BLaER1 treated with 17β-estradiol and CSF1 and Interleukin-3, amounts not matched to agents 10 nM and 100 nM (cell line): ENCODE data around the gene DSC2.

ENCODE experiments used
- H3K27ac ChIP-seq, 11 experiments: shearing (Covaris generic); formaldehyde crosslinking; 2 replicates each; pipeline ENCODE4 v1.8.1; 2022
- H3K27me3 ChIP-seq, 11 experiments: shearing (Covaris generic); formaldehyde crosslinking; 2 replicates each; pipeline ENCODE4 v1.8.1; 2022
- H3K36me3 ChIP-seq, 11 experiments: shearing (Covaris generic); formaldehyde crosslinking; 2 replicates each; pipeline ENCODE4 v1.8.1; 2022
- H3K4me1 ChIP-seq, 10 experiments: shearing (Covaris generic); formaldehyde crosslinking; 2 replicates each; pipeline ENCODE4 v1.8.1; 2022
- H3K4me2 ChIP-seq, 11 experiments: shearing (Covaris generic); formaldehyde crosslinking; 2 replicates each; pipeline ENCODE4 v1.8.1; 2022
- H3K4me3 ChIP-seq, 10 experiments: shearing (Covaris generic); formaldehyde crosslinking; 2 replicates each; pipeline ENCODE4 v1.8.1; 2022
- H3K9ac ChIP-seq, 11 experiments: shearing (Covaris generic); formaldehyde crosslinking; 2 replicates each; pipeline ENCODE4 v1.8.1; 2022
- H3K9me3 ChIP-seq, 11 experiments: shearing (Covaris generic); formaldehyde crosslinking; replicated peaks in 1 of 11; 2 replicates each; pipeline ENCODE4 v1.8.1; 2022
- H4K20me1 ChIP-seq, 11 experiments: shearing (Covaris generic); formaldehyde crosslinking; 2 replicates each; pipeline ENCODE4 v1.8.1; 2022
- Cebpa-rat ChIP-seq, 11 experiments: shearing (Covaris generic); IDR thresholded peaks; 2 replicates each; pipeline ENCODE4 v1.8.1; 2022

Gene DSC2

GRCh38 chr18:31099450-31100230, 2.6 kb downstream of the DSC2 start:
- Histone ChIP-seq H3K4me3 (no peak overlapping the region), H4K20me1 (no peaks in the 10 kb centered on the region), H3K4me2 (no peak overlapping the region), H3K9ac (no peak overlapping the region), H3K4me1 (no peaks in the 10 kb centered on the region), H3K9me3 (peaks cover 13 to 25% (median 16%) of the 10 kb centered on the region in 11 experiments; a peak in 20 of 22 replicates), H3K36me3 (no peaks in the 10 kb centered on the region), H3K27ac (no peak overlapping the region), H3K27me3 (no peaks in the 10 kb centered on the region)
- TF ChIP-seq Cebpa-rat (IDR thresholded peaks at IDR 0.05): no peak

GRCh38 chr18:31098878-31099277, 3.3 kb downstream of the DSC2 start:
- H3K4me1 ChIP-seq: no peaks in the 10 kb centered on the region
- H3K36me3 ChIP-seq: no peaks in the 10 kb centered on the region
- H3K4me2 ChIP-seq: no peak overlapping the region
- H3K4me3 ChIP-seq: no peak overlapping the region
- no peaks in the 10 kb centered on the region for H3K27me3 ChIP-seq
- no peak for TF ChIP-seq Cebpa-rat (IDR thresholded peaks at IDR 0.05)
- H3K27ac ChIP-seq: no peak overlapping the region
- peaks cover 13 to 25% (median 16%) of the 10 kb centered on the region in 11 experiments; a peak in 20 of 22 replicates for H3K9me3 ChIP-seq
- no peaks in the 10 kb centered on the region for H4K20me1 ChIP-seq
- no peak overlapping the region for H3K9ac ChIP-seq

DNA sequence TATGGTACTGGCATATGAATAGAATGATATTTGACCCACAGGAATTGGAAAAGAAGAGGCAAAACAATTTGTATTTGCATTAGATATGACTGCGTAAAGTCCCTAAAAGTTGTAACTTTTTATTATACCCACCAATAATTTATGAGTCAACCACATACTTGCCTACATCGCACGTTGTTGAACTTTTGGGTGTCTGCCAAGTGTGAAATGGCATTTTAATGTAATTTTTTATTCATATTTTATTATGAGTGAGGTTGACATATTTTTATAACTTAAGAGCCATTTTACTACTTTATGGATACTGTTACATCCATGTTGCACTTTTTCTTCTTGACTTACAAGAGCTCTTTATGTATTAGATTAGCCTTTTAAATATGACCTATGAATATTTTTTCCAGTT, 4.6 kb downstream of the DSC2 start:
- no peak overlapping the region for H3K4me2 ChIP-seq

GRCh38 chr18:31093880-31094279, 8.3 kb downstream of the DSC2 start:
- Histone ChIP-seq H3K4me2 (no peak overlapping the region), H3K9ac (no peak overlapping the region), H3K27ac (no peak overlapping the region), H4K20me1 (no peaks in the 10 kb centered on the region), H3K27me3 (no peaks in the 10 kb centered on the region), H3K4me1 (no peaks in the 10 kb centered on the region), H3K4me3 (no peak overlapping the region), H3K36me3 (no peaks in the 10 kb centered on the region), H3K9me3 (no peaks in the 10 kb centered on the region)
- TF ChIP-seq Cebpa-rat (IDR thresholded peaks at IDR 0.05): no peak

More for the DNA sequence above, 4.6 kb downstream of the DSC2 start:
- H4K20me1 ChIP-seq: no peaks in the 10 kb centered on the region
- H3K27ac ChIP-seq: no peak overlapping the region
- H3K4me3 ChIP-seq: no peak overlapping the region
- peaks cover 13 to 25% (median 16%) of the 10 kb centered on the region in 11 experiments; a peak in 20 of 22 replicates for H3K9me3 ChIP-seq
- H3K4me1 ChIP-seq: no peaks in the 10 kb centered on the region
- H3K9ac ChIP-seq: no peak overlapping the region
- H3K27me3 ChIP-seq: no peaks in the 10 kb centered on the region
- no peak for TF ChIP-seq Cebpa-rat (IDR thresholded peaks at IDR 0.05)
- no peaks in the 10 kb centered on the region for H3K36me3 ChIP-seq

DNA sequence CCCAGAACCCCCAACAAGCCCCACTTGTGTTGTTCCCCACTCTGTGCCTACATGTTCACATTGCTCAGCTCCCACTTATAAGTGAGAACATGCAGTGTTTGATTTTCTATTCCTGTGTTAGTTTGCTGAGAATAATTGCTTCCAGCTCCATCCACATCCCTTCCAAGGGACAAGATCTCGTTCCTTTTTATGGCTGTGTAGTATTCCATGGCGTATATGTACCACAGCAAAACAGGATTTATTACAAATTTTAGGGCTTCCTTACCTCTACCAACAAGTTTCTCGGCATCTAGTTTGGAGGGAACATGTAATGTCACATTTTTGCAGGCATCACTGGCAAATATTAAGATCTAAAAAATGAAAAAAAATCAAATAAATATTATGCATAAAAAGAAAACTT, 8.9 kb downstream of the DSC2 start:
- Histone ChIP-seq H3K27me3 (no peaks in the 10 kb centered on the region), H3K27ac (no peak overlapping the region), H4K20me1 (no peaks in the 10 kb centered on the region), H3K4me2 (no peak overlapping the region), H3K4me1 (no peaks in the 10 kb centered on the region), H3K9me3 (no peaks in the 10 kb centered on the region), H3K4me3 (no peak overlapping the region), H3K36me3 (no peaks in the 10 kb centered on the region), H3K9ac (no peak overlapping the region)
- no peak for TF ChIP-seq Cebpa-rat (IDR thresholded peaks at IDR 0.05)

DNA sequence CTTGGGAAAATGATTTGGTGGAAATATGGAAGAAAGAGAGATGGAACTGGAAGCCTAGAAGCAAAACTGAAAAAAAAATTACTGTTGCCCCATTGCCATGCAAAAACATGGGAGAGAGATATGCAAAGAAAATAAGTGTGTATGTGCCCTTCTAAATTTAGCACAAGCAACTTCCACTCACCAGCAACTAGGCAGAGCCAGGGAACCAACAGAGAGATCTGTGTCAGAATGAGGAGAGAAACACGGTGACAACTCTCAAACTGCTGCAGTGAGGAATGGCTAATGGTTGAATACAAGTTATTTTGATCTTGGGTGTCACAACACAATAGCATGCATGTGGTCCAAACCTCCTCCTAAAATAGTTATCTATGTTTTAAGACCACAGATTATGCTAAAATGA, 10.9 kb downstream of the DSC2 start:
- no peak overlapping the region for H3K27ac ChIP-seq
- H4K20me1 ChIP-seq: no peaks in the 10 kb centered on the region
- no peak for TF ChIP-seq Cebpa-rat (IDR thresholded peaks at IDR 0.05)
- H3K36me3 ChIP-seq: no peaks in the 10 kb centered on the region
- no peaks in the 10 kb centered on the region for H3K4me1 ChIP-seq
- no peaks in the 10 kb centered on the region for H3K27me3 ChIP-seq
- H3K9me3 ChIP-seq: no peaks in the 10 kb centered on the region
- no peak overlapping the region for H3K9ac ChIP-seq
- no peak overlapping the region for H3K4me2 ChIP-seq
- no peak overlapping the region for H3K4me3 ChIP-seq

GRCh38 chr18:31088532-31088931, 13.7 kb downstream of the DSC2 start:
- H4K20me1 ChIP-seq: no peaks in the 10 kb centered on the region
- no peak overlapping the region for H3K4me3 ChIP-seq
- H3K4me1 ChIP-seq: no peaks in the 10 kb centered on the region
- TF ChIP-seq Cebpa-rat (IDR thresholded peaks at IDR 0.05): no peak
- no peaks in the 10 kb centered on the region for H3K9me3 ChIP-seq
- no peak overlapping the region for H3K27ac ChIP-seq
- H3K9ac ChIP-seq: no peak overlapping the region
- no peaks in the 10 kb centered on the region for H3K27me3 ChIP-seq
- H3K4me2 ChIP-seq: no peak overlapping the region
- H3K36me3 ChIP-seq: no peaks in the 10 kb centered on the region

GRCh38 chr18:31079973-31080372, 22.2 kb downstream of the DSC2 start:
- no peak for TF ChIP-seq Cebpa-rat (IDR thresholded peaks at IDR 0.05)
- Histone ChIP-seq H3K4me2 (no peak overlapping the region), H4K20me1 (no peaks in the 10 kb centered on the region), H3K4me3 (no peak overlapping the region), H3K9ac (no peak overlapping the region), H3K36me3 (no peaks in the 10 kb centered on the region), H3K4me1 (peaks cover 0 to 15% (median 0%) of the 10 kb centered on the region in 10 experiments; a peak in 3 of 20 replicates), H3K27ac (no peak overlapping the region), H3K27me3 (no peaks in the 10 kb centered on the region), H3K9me3 (no peaks in the 10 kb centered on the region)

GRCh38 chr18:31077878-31078277, 24.3 kb downstream of the DSC2 start:
- Histone ChIP-seq H3K9ac (no peak overlapping the region), H3K9me3 (no peaks in the 10 kb centered on the region), H3K4me3 (no peak overlapping the region), H3K27ac (no peak overlapping the region), H4K20me1 (no peaks in the 10 kb centered on the region), H3K4me1 (peaks cover 0 to 15% (median 0%) of the 10 kb centered on the region in 10 experiments; a peak in 3 of 20 replicates), H3K36me3 (no peaks in the 10 kb centered on the region), H3K4me2 (no peak overlapping the region), H3K27me3 (no peaks in the 10 kb centered on the region)
- TF ChIP-seq Cebpa-rat (IDR thresholded peaks at IDR 0.05): no peak

DNA sequence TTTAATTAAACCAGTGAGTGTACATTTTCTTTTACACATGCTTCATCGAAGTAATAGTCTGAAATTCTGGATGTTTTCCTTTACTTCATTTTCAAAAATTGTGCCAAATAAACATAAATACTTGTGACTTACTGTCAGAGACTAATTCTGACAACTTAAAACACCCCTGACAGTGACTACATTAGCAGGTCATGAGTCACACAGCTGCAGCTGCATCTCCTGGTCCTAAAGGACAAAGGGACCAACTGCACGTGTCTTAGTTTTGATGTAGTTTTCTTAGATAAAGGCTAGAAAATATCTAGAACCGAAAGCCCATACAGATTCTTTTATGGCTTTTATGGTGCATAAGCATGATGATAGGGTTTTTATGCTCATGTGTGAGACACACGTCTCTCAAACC, 30.0 kb downstream of the DSC2 start:
- Histone ChIP-seq H3K4me2 (no peak overlapping the region), H3K9ac (no peak overlapping the region), H3K27me3 (no peaks in the 10 kb centered on the region), H4K20me1 (no peaks in the 10 kb centered on the region), H3K9me3 (no peaks in the 10 kb centered on the region), H3K36me3 (no peaks in the 10 kb centered on the region), H3K27ac (no peak overlapping the region), H3K4me3 (no peak overlapping the region), H3K4me1 (no peaks in the 10 kb centered on the region)
- no peak for TF ChIP-seq Cebpa-rat (IDR thresholded peaks at IDR 0.05)
